GM12892 (cell line): Measurements from ENCODE around the gene IP6K3.

ENCODE experiments used
- POLR2A ChIP-seq: IDR thresholded peaks from 2 replicates; pipeline ENCODE4 v1.6.1; 2011; ENCODE audit warnings: low read depth, low read length, control low read depth
- POLR2AphosphoS5 ChIP-seq: IDR thresholded peaks from 2 replicates; pipeline ENCODE4 v1.6.1; 2011; ENCODE audit warnings: low read depth, low read length, control low read depth
- TAF1 ChIP-seq: IDR thresholded peaks from 2 replicates; pipeline ENCODE4 v1.6.1; 2011; ENCODE audit warnings: low read depth, mild to moderate bottlenecking, control low read depth, low read length, borderline replicate concordance

DNA sequence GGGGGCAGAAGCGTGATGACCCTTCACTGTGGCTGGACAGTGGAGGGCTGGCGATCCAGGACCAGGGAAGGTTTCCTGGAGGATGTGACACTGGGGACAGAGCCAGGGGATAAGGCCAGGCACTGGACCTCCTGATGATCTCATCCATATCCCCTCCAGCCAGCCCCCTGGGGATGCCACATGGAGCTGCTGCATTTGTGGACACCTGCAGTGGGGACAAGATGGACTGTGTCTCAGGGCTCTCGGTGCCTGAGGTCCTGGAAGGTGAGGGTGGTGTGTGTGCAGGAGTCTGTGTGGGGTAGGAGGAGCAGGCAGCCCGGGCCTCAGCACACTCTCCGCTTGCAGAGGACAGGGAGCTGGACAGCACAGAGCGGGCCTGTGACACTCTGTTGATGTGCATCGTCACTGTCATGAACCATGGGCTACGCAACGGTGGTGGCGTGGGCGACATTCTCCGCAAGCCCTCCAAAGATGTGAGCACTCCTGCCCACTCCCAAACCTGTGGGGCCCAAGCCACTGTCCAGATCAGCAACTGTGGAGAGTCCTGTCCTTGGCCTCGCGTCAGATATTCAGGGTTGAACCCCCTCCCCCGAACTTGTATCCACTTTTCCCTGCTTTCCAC is 55.1 kb downstream of the IP6K3 start:
- TF ChIP-seq POLR2AphosphoS5 (no peak), TAF1 (no peak), POLR2A (no peak)
